HL-60/S4 (cell line): ENCODE results near the gene TSHZ2.
"Not testable (repeated sequence)": the region's sequence is repeated elsewhere in the genome, so short reads cannot be mapped to it uniquely, and the experiment has no call there.

ENCODE experiments used
- in situ Hi-C: fragments of 300-500 bp; cut with MboI; formaldehyde crosslinking; loops from 2 replicates; pipeline ENCODE4 v1.14.3; 2022; ENCODE audit warnings: low sequenced_read_pairs

The TSHZ2 gene

GRCh38 chr20:53298911-53299310 lies 326.8 kb downstream of the TSHZ2 start:
- in situ Hi-C loops = no loop called here

- in situ Hi-C loops = no loop called here
Measured at GRCh38 chr20:53299831-53300230, 327.7 kb downstream of the TSHZ2 start.

- in situ Hi-C loops = no loop called here
Measured at GRCh38 chr20:53301869-53302268, 329.7 kb downstream of the TSHZ2 start.

GRCh38 chr20:53302695-53303412 lies 330.7 kb downstream of the TSHZ2 start:
- in situ Hi-C loops = no loop called here

GRCh38 chr20:53303413-53303760 lies 331.2 kb downstream of the TSHZ2 start:
- in situ Hi-C loops = no loop called here

- in situ Hi-C loops = no loop called here
Measured at GRCh38 chr20:53304146-53304545, 332.0 kb downstream of the TSHZ2 start.

GRCh38 chr20:53306192-53306805 lies 334.1 kb downstream of the TSHZ2 start:
- in situ Hi-C loops = no loop called here

- in situ Hi-C loops = no loop called here
Measured at GRCh38 chr20:53307964-53308597, 335.9 kb downstream of the TSHZ2 start.

- in situ Hi-C loops = no loop called here
Measured at GRCh38 chr20:53309515-53309914, 337.4 kb downstream of the TSHZ2 start.

- in situ Hi-C loops = no loop called here
Measured at GRCh38 chr20:53312957-53313356, 340.8 kb downstream of the TSHZ2 start.

GRCh38 chr20:53316206-53316937 lies 344.2 kb downstream of the TSHZ2 start:
- in situ Hi-C loops = no loop called here

GRCh38 chr20:53319200-53319599 lies 347.0 kb downstream of the TSHZ2 start:
- in situ Hi-C loops = no loop called here

GRCh38 chr20:53319716-53320115 lies 347.6 kb downstream of the TSHZ2 start:
- in situ Hi-C loops = no loop called here

- in situ Hi-C loops = no loop called here
Measured at GRCh38 chr20:53320701-53321100, 348.5 kb downstream of the TSHZ2 start.

GRCh38 chr20:53321596-53321995 lies 349.4 kb downstream of the TSHZ2 start:
- in situ Hi-C loops = no loop called here

GRCh38 chr20:53322651-53323050 lies 350.5 kb downstream of the TSHZ2 start:
- in situ Hi-C loops = no loop called here

- in situ Hi-C loops = not testable (repeated sequence)
Measured at GRCh38 chr20:53323460-53323859, 351.3 kb downstream of the TSHZ2 start.

GRCh38 chr20:53324816-53325215 lies 352.7 kb downstream of the TSHZ2 start:
- in situ Hi-C loops = no loop called here

GRCh38 chr20:53328961-53329360 lies 356.8 kb downstream of the TSHZ2 start:
- in situ Hi-C loops = no loop called here

- in situ Hi-C loops = no loop called here
Measured at GRCh38 chr20:53329781-53330180, 357.6 kb downstream of the TSHZ2 start.

- in situ Hi-C loops = no loop called here
Measured at GRCh38 chr20:53330601-53331140, 358.5 kb downstream of the TSHZ2 start.
